ENCODE results near the gene CCDC34.

Gene CCDC34

GRCh38 chr11:27392278-27393114 lies 29.5 kb upstream of the CCDC34 start:
- no peak for DNase-seq

GRCh38 chr11:27391331-27392015 lies 28.5 kb upstream of the CCDC34 start:
- no peak for DNase-seq

- DNase-seq = no peak
These were observed 27.6 kb upstream of the CCDC34 start for GRCh38 chr11:27390318-27391295.

GRCh38 chr11:27388869-27389268 lies 25.9 kb upstream of the CCDC34 start:
- no peak for DNase-seq

- no peak for DNase-seq
These were observed 25.0 kb upstream of the CCDC34 start for GRCh38 chr11:27388001-27388400.

- DNase-seq = no peak
These were observed 24.3 kb upstream of the CCDC34 start for GRCh38 chr11:27387362-27387761.

GRCh38 chr11:27386181-27386845 lies 23.3 kb upstream of the CCDC34 start:
- DNase-seq = no peak

- DNase-seq = no peak
These were observed 22.2 kb upstream of the CCDC34 start for GRCh38 chr11:27385245-27385644.

- DNase-seq = no peak
These were observed 21.2 kb upstream of the CCDC34 start for GRCh38 chr11:27384227-27384626.

- no peak for DNase-seq
These were observed 20.6 kb upstream of the CCDC34 start for GRCh38 chr11:27383645-27384044.

- no peak for DNase-seq
These were observed 18.2 kb upstream of the CCDC34 start for GRCh38 chr11:27381238-27381666.

- DNase-seq = no peak
These were observed 17.8 kb upstream of the CCDC34 start for GRCh38 chr11:27380771-27381170.

GRCh38 chr11:27379449-27379848 lies 16.4 kb upstream of the CCDC34 start:
- no peak for DNase-seq

- DNase-seq = no peak
These were observed 12.4 kb upstream of the CCDC34 start for GRCh38 chr11:27375370-27375769.

- DNase-seq = no peak
These were observed 11.0 kb upstream of the CCDC34 start for GRCh38 chr11:27373856-27374602.

GRCh38 chr11:27373392-27373791 lies 10.4 kb upstream of the CCDC34 start:
- DNase-seq = no peak

GRCh38 chr11:27372164-27372563 lies 9.1 kb upstream of the CCDC34 start:
- no peak for DNase-seq

- DNase-seq = no peak
These were observed 8.5 kb upstream of the CCDC34 start for GRCh38 chr11:27371489-27371888.

GRCh38 chr11:27370374-27370773 lies 7.4 kb upstream of the CCDC34 start:
- DNase-seq = no peak

- no peak for DNase-seq
These were observed 4.9 kb upstream of the CCDC34 start for GRCh38 chr11:27367881-27368280.

- no peak for DNase-seq
These were observed 632 bp upstream of the CCDC34 start for GRCh38 chr11:27363576-27364117.

All from Kasumi-1 (cell line).